ENCODE data around the gene ADCY2. TPM values are rescaled to one million over a fixed set of nuclear protein-coding genes. Genes with fewer than 3 reads are reported as not detected.

The ADCY2 gene
- polyA plus RNA-seq, 3 donors = 4.5 to 6.8 (median 6.3) TPM

DNA sequence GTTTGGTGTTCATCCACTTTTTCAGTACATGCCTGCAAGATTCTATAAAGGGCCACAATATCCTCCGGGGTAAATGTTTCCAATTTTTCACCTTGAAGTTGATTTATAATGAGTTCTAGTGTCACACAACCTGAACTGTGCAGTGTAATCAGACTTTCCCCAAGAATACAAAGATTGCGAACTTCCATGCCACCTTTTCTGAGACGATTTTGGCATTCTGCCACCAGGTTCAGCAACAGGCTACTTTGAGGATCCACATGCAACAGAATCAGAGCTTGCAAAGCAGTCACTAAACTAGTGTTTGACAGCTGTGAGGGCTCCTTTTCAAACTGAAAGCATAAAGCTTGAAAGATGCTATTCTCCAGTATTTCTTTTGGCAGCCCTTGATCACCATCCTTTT is 471.3 kb downstream of the ADCY2 start:
- no peak for DNase-seq (ENCODE audit: extremely low read depth in 1 of 11, low read depth in 9 of 11, low spot score in 4 of 11)

- DNase-seq (ENCODE audit: extremely low read depth in 1 of 11, low read depth in 9 of 11, low spot score in 4 of 11) = peak in 1 of 11 donors; percentile 9
Observed at GRCh38 chr5:7868427-7868772, 472.5 kb downstream of the ADCY2 start.

GRCh38 chr5:7868773-7869473 is 473.0 kb downstream of the ADCY2 start, which contains the start of the genes FASTKD3 and MTRR:
TSS of gene FASTKD3 (minus strand) at chr5:7869031. CDS start at chr5:7868083, 948 bp downstream.
TSS of gene MTRR (plus strand) at chr5:7869148. CDS start at chr5:7870795, 1,647 bp downstream.
- peak in 10 of 11 donors; percentile 75 to 91 (median 89) for DNase-seq (ENCODE audit: extremely low read depth in 1 of 11, low read depth in 9 of 11, low spot score in 4 of 11)

- no peak for DNase-seq (ENCODE audit: extremely low read depth in 1 of 11, low read depth in 9 of 11, low spot score in 4 of 11)
Observed at GRCh38 chr5:7869474-7870136, 473.7 kb downstream of the ADCY2 start.

GRCh38 chr5:7871653-7872052 is 475.7 kb downstream of the ADCY2 start:
- no peak for DNase-seq (ENCODE audit: extremely low read depth in 1 of 11, low read depth in 9 of 11, low spot score in 4 of 11)

- no peak for DNase-seq (ENCODE audit: extremely low read depth in 1 of 11, low read depth in 9 of 11, low spot score in 4 of 11)
Observed at GRCh38 chr5:7872517-7873130, 476.7 kb downstream of the ADCY2 start.

GRCh38 chr5:7873216-7873615 is 477.3 kb downstream of the ADCY2 start:
- DNase-seq (ENCODE audit: extremely low read depth in 1 of 11, low read depth in 9 of 11, low spot score in 4 of 11) = no peak

DNA sequence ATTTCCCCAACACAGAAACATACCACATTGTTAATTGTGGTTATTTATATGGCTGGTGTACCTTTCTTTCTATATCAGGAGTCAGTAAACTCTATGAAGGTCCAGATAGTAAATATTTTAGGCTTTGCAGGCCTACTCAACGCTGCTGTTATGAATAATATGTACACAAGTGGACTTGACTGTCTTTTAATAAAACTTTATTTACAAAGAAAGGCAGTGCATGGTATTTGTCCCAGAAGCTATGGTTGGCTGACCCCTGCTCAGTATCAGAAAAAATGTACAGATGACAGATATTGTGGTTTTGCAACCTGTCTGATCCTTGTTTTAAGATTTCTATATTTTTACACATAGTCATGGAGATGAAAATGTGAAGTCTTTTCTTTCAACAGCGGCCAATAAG is 478.7 kb downstream of the ADCY2 start:
- DNase-seq (ENCODE audit: extremely low read depth in 1 of 11, low read depth in 9 of 11, low spot score in 4 of 11) = no peak

DNA sequence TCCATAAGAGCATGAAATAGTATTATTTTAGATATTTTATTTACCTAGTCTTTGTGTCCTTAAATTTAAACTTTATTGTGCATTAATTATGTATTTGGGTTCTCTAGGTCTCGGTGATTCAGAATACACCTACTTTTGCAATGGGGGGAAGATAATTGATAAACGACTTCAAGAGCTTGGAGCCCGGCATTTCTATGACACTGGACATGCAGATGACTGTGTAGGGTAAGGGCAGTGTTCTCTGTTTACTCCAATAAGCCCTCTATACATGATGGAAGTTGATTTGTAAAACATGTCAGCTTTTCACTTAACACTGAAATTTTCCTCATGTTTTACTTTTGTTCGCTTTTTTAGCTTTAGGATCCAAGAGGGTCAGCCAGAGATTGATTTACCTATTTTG is 479.2 kb downstream of the ADCY2 start:
- DNase-seq (ENCODE audit: extremely low read depth in 1 of 11, low read depth in 9 of 11, low spot score in 4 of 11) = no peak

DNA sequence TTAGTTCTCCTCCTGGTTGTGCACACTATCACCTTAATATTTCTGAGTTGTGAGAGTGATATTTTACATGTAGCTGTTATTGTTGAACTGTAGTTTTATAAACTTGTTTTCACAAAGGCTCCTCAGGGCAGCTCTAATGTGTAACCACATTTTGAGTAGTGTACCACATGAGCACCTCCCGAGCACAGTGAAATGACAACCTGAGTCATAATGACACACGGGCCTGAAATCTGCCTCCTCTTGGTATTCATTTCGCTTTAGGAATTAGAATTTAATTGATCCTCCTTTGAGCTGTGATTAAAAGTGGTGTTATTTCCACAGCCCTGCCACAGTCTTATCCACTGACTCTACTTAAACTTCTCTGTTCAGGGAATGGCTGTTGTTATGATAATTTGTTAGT is 480.9 kb downstream of the ADCY2 start:
- no peak for DNase-seq (ENCODE audit: extremely low read depth in 1 of 11, low read depth in 9 of 11, low spot score in 4 of 11)

DNA sequence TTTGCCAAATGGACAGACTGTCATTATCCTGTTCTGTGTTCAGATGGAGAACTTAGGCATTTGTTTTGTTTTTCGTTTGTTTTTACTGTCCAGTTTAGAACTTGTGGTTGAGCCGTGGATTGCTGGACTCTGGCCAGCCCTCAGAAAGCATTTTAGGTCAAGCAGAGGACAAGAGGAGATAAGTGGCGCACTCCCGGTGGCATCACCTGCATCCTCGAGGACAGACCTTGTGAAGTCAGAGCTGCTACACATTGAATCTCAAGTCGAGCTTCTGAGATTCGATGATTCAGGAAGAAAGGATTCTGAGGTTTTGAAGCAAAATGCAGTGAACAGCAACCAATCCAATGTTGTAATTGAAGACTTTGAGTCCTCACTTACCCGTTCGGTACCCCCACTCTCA is 481.9 kb downstream of the ADCY2 start:
- DNase-seq (ENCODE audit: extremely low read depth in 1 of 11, low read depth in 9 of 11, low spot score in 4 of 11) = no peak

DNA sequence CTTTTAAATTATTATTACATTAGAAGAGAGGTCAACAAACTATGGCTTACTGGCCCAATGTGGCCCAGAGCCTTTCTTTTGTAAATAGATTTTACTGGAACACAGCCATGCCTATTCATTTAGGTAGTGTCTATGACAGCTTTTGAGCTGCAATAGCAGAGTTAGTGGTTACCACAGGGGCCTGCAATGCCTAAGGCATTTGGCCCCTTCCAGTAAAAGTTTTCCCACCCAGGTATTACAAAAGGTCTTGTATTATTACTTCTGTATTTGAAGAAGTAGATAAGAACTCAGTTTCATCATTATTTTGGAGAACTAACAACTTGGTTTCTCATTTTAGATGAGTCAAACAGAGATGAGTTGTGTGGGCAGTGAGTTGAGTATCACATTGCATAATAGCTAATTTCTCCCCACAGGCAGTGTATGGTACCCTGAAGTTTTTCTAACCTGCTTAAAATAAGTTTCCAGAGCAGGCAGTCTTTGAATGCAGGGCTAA is 482.5 kb downstream of the ADCY2 start:
- DNase-seq (ENCODE audit: extremely low read depth in 1 of 11, low read depth in 9 of 11, low spot score in 4 of 11) = no peak
